Measurements from ENCODE around the gene CPSF2. TPM values are rescaled to one million over a fixed set of nuclear protein-coding genes. Genes with fewer than 3 reads are reported as not detected.

The CPSF2 gene
- 9.7 TPM for total RNA-seq

GRCh38 chr14:92121670-92122350 is at the start of gene CPSF2, which contains the start of gene NDUFB1:
Gene CPSF2, plus strand, starts transcription at chr14:92121969. Its CDS starts 9,016 bp downstream, at chr14:92130985.
Gene NDUFB1, minus strand, starts transcription at chr14:92121706. Its CDS starts 4,069 bp downstream, at chr14:92117637.
- peak; percentile 66 to 83 (median 82) for DNase-seq (ENCODE audit: low read depth in 2 of 3, low spot score in 2 of 3)

- DNase-seq (ENCODE audit: low read depth in 2 of 3, low spot score in 2 of 3): no peak
Observed at GRCh38 chr14:92074555-92074954, 47.2 kb upstream of the CPSF2 start.

GRCh38 chr14:92088494-92088893 is 33.3 kb upstream of the CPSF2 start:
- DNase-seq (ENCODE audit: low read depth in 2 of 3, low spot score in 2 of 3): no peak

- DNase-seq (ENCODE audit: low read depth in 2 of 3, low spot score in 2 of 3): peak in 1 of 3 donors; percentile 33
Observed at GRCh38 chr14:92093320-92093719, 28.4 kb upstream of the CPSF2 start.

- DNase-seq (ENCODE audit: low read depth in 2 of 3, low spot score in 2 of 3): no peak
Observed at GRCh38 chr14:92099802-92100201, 22.0 kb upstream of the CPSF2 start.

- no peak for DNase-seq (ENCODE audit: low read depth in 2 of 3, low spot score in 2 of 3)
Observed at GRCh38 chr14:92103363-92103989, 18.3 kb upstream of the CPSF2 start.

- no peak for DNase-seq (ENCODE audit: low read depth in 2 of 3, low spot score in 2 of 3)
Observed at GRCh38 chr14:92105073-92105892, 16.5 kb upstream of the CPSF2 start.

GRCh38 chr14:92105893-92106142 is 16.0 kb upstream of the CPSF2 start:
- peak in 1 of 3 donors; percentile 44 for DNase-seq (ENCODE audit: low read depth in 2 of 3, low spot score in 2 of 3)

- DNase-seq (ENCODE audit: low read depth in 2 of 3, low spot score in 2 of 3): peak; percentile 89 to 99 (median 98)
Observed at GRCh38 chr14:92106143-92106926, 15.4 kb upstream of the CPSF2 start, which contains the start of gene ATXN3. Gene ATXN3, minus strand, starts transcription at chr14:92106582. Its CDS starts 30 bp downstream, at chr14:92106552.

- DNase-seq (ENCODE audit: low read depth in 2 of 3, low spot score in 2 of 3): no peak
Observed at GRCh38 chr14:92108345-92109254, 13.2 kb upstream of the CPSF2 start.

- no peak for DNase-seq (ENCODE audit: low read depth in 2 of 3, low spot score in 2 of 3)
Observed at GRCh38 chr14:92109490-92109889, 12.3 kb upstream of the CPSF2 start.

GRCh38 chr14:92121207-92121669 is 531 bp upstream of the CPSF2 start:
- peak in 1 of 3 donors; percentile 14 for DNase-seq (ENCODE audit: low read depth in 2 of 3, low spot score in 2 of 3)

- DNase-seq (ENCODE audit: low read depth in 2 of 3, low spot score in 2 of 3): peak in 2 of 3 donors; percentile 40 to 48
Observed at GRCh38 chr14:92122351-92122677, 545 bp downstream of the CPSF2 start.

GRCh38 chr14:92122761-92123160 is 992 bp downstream of the CPSF2 start:
- no peak for DNase-seq (ENCODE audit: low read depth in 2 of 3, low spot score in 2 of 3)

- no peak for DNase-seq (ENCODE audit: low read depth in 2 of 3, low spot score in 2 of 3)
Observed at GRCh38 chr14:92134456-92134855, 12.7 kb downstream of the CPSF2 start.

GRCh38 chr14:92135269-92135668 is 13.5 kb downstream of the CPSF2 start:
- peak in 2 of 3 donors; percentile 31 to 66 for DNase-seq (ENCODE audit: low read depth in 2 of 3, low spot score in 2 of 3)

GRCh38 chr14:92143309-92143708 is 21.5 kb downstream of the CPSF2 start:
- no peak for DNase-seq (ENCODE audit: low read depth in 2 of 3, low spot score in 2 of 3)

GRCh38 chr14:92143962-92144361 is 22.2 kb downstream of the CPSF2 start:
- DNase-seq (ENCODE audit: low read depth in 2 of 3, low spot score in 2 of 3): no peak

GRCh38 chr14:92144708-92145107 is 22.9 kb downstream of the CPSF2 start:
- DNase-seq (ENCODE audit: low read depth in 2 of 3, low spot score in 2 of 3): no peak

GRCh38 chr14:92153581-92153980 is 31.8 kb downstream of the CPSF2 start:
- DNase-seq (ENCODE audit: low read depth in 2 of 3, low spot score in 2 of 3): no peak

All from hematopoietic multipotent progenitor cell (in vitro differentiated cells).